Stimulated activated CD4-positive, alpha-beta T cell treated with anti-CD3 and anti-CD28 coated beads, Interleukin-15, amount 100 ng/mL, for 24 hours (primary cell): ENCODE measurements around the gene PTGFR.

Experiments used
- DNase-seq: peaks from one replicate; pipeline ENCODE4 v3.0.0-alpha.2; 2020

PTGFR gene, protein sequence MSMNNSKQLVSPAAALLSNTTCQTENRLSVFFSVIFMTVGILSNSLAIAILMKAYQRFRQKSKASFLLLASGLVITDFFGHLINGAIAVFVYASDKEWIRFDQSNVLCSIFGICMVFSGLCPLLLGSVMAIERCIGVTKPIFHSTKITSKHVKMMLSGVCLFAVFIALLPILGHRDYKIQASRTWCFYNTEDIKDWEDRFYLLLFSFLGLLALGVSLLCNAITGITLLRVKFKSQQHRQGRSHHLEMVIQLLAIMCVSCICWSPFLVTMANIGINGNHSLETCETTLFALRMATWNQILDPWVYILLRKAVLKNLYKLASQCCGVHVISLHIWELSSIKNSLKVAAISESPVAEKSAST

DNA sequence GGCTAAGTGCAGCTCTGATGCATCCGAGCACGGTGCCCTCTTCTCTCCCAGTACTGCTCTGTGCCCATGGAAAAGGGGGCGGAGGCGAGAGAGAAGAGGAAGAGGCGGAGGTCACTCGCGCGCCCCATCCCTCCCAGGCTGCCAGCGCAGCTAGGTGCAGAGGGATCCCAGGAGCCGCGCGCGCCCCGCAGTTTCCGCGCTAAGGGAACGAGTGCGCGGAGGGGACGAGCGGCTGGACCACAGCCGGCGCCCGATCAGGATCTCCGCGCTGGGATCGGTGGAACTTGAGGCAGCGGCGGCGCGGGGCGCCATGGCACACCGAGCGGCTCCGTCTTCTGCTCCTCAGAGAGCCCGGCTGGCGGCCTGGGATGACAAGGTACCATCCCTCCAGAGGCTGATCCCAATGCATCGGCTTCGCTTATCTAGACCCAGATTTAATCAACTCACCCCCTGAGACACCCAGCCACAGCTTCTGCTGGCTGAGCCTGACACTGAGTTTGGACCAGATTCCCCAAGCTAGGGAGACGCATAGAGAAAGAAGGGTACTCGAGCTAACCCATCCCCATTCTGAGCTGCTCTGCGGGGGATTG is at the start of gene PTGFR:
Gene PTGFR (plus strand): TSS at position 114 of the 590 bp plus-strand sequence. CDS start 1,770 bp downstream, outside the sequence.
- peak; percentile 1 for DNase-seq

GRCh38 chr1:78441921-78442320 is 48.9 kb upstream of the PTGFR start:
- no peak for DNase-seq

- DNase-seq, result no peak
These were observed 43.7 kb upstream of the PTGFR start for GRCh38 chr1:78447086-78447485.

GRCh38 chr1:78464449-78464891 is 26.3 kb upstream of the PTGFR start:
- no peak for DNase-seq

DNA sequence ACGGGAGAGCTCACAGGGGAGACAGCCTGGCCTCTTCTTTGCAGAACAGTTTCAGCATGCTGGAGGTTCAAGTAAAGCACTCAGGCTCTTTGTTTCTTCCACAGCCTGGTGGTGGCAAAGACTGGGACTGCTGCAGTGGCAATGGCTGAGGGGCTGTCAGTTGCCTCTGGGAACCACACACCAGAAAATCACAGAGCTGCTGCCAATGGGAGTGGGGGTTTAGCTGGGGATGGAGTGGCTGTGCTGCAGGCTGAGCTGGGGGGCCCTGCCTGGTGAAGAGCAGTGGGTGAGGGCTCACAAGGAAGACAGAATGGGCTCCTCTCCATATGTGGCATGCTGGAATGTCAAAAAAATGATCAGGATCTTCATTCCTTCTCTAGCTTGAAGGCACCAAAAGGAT is 25.6 kb upstream of the PTGFR start:
- DNase-seq, result no peak

DNA sequence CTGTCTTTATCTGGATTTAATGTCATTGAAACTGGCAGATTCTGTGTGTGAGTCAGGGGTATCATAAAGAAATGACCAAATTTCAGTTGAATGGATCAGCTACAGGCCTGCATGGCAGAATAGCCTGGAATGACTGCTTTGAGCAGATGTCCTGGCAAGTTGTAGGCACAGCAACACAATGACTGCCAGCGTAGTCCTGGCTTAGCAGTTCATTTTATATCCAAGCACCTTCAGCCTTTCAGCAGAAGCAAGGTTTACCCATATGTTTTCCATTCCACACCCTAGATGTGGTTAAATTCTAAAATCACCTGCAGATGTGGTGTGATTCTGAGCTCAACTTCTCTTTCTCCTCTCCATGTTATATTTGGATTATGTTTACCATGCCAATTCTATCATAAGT is 22.3 kb upstream of the PTGFR start:
- no peak for DNase-seq

- no peak for DNase-seq
These were observed 21.2 kb upstream of the PTGFR start for GRCh38 chr1:78469576-78469975.

DNA sequence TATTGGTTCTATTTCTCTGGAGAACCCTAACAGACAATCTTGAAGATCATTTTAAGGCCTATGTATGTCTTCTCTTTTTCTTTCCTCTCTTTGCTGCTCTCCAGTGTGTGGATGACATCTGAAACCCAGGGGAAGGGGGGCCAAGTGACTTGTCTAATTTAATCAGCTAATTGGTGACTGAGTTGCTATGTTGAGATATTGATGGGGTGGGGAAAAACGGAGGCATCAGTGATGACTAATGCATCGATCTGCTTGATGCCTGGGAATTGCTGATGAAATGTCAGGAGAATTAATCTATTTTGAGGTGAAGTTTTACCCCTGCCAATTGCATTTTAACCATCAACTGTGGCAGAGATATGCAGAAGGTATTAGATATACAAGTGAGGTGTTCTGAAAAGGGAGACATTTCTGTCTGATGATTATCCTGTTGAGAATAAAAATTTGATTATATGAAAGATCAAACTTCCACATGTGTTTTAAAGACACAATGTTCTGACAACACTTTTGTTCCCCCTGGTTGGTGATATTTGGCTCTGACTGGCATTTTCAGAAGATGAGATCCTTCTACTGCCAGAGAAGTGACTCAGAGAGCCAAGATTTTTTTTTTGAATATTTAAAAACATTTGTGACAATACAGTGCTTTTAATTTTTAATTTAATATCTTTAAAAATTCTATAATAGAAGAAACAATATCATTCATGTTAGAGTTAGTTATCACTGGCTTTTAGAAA is 18.7 kb upstream of the PTGFR start:
- no peak for DNase-seq

DNA sequence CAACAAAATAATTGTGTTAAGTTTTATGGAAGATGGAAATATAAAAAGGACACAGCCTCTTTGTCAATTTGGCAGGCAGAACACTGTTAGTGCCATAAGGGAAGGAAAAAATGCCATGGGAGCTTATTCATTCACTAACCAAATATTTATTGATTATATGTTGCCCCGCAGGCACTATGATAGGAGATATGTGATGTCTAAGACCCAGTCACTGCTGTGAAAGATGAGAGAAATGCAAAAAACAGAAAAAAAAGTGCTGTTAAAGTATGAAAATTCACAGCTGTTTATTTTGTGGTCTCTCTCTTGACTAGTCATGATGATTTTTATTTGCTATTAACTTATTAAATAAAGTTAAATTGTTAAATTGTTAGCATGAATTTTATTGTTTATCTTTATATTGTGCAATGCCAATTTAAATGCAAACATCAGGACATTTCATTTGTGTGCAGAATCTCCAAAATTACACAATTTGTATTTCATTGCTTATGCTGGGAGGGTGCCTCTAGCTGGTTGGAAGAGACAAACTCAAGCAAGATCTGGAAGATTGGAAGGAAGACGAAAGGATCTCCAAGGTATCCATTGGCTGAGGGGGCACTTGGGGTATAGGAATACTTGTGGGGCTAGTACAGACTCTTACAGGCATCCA is 17.8 kb upstream of the PTGFR start:
- no peak for DNase-seq

DNA sequence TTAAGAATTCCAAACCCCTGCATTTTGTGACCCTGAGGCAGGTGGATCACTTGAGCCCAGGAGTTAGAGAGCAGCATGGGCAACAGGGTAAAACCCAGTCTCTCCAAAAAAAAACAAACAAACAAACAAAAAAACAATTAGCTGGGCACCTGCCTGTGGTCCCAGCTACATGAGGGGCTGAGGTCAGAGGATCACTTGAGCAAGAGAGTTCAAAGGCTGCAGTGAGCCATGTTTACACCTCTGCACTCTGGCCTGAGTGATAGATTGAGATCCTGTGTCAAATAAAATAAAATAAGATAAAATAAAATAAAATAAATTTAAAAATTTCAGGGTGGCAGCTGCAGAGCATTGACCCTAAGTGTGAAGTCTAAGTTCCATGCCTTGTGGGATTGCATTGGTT is 16.7 kb upstream of the PTGFR start:
- no peak for DNase-seq

DNA sequence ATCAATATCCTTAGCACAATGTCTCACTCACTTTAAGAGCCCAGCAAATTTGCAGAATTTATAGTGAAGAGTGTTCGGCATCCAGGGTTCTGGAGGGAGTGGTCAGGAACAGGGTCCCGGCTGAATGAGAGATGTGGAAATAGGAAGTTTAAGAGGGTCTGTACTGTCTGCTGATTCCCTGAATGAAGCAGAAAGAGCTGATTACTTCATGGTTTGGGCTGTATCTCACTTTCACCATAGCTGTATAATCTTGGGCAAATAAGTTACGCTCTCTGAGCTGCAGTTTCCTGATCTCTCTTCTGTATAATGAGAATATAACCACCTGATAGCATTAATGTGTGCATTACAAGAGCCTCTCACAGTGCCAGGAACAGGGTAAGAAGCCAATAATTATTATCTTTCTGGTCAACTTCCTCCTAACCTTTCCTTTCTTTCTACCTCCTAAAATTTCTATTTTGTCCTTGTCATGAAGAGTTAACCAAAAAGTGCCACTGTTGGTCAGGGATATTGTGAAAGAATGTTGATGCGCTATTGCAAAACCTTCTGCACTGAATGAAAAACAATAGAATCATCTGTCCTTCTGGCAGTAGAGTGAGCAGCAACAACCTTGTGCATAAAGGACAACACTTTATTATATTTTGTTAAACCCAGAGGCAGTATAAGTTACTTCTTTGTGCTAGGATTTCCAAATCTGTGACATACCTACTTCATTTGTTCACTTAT is 14.7 kb upstream of the PTGFR start:
- no peak for DNase-seq

DNA sequence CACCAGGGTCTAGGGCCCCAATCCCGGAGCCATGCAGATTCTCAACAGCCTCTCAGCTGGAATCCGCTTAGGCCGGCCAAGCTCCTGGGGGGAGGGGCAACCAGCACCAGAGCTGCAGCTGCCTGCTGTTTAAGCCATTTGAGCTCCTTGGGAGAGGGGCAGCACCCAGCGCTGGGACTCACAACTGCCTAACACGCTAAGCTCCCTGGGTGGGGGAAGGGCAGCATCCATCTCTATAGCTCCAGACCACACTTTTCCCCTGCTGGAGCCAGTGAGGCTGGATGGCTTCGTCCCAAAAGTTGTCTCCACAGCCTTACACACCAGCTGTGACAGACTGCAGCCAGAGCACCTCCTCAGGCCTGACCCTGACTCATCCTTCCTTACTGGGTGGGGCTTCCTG is 6.9 kb upstream of the PTGFR start:
- no peak for DNase-seq

GRCh38 chr1:78491451-78492071 is 787 bp downstream of the PTGFR start:
- no peak for DNase-seq

DNA sequence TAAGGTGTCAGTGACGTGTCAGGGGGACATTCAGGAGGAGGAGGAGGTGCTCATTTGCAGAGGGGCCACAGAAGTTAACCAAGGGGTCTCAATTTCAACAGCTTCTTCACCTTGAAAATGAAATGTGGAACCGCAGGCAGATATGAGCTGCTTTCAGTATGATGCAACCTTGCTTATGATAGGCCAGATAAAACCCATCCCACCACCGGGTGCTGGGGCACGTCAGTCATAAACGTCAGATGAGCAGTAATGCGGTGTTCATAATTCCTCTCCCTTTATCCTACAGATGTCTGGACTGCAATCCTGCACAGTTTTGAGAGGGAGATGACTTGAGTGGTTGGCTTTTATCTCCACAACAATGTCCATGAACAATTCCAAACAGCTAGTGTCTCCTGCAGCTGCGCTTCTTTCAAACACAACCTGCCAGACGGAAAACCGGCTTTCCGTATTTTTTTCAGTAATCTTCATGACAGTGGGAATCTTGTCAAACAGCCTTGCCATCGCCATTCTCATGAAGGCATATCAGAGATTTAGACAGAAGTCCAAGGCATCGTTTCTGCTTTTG is 1.7 kb downstream of the PTGFR start:
- DNase-seq, result no peak

GRCh38 chr1:78493451-78493850 is 2.7 kb downstream of the PTGFR start:
- no peak for DNase-seq

- DNase-seq, result no peak
These were observed 6.4 kb downstream of the PTGFR start for GRCh38 chr1:78497201-78497600.

GRCh38 chr1:78500529-78500928 is 9.8 kb downstream of the PTGFR start:
- no peak for DNase-seq

- DNase-seq, result no peak
These were observed 10.4 kb downstream of the PTGFR start for GRCh38 chr1:78501203-78501602.

GRCh38 chr1:78511334-78511733 is 20.6 kb downstream of the PTGFR start:
- no peak for DNase-seq

DNA sequence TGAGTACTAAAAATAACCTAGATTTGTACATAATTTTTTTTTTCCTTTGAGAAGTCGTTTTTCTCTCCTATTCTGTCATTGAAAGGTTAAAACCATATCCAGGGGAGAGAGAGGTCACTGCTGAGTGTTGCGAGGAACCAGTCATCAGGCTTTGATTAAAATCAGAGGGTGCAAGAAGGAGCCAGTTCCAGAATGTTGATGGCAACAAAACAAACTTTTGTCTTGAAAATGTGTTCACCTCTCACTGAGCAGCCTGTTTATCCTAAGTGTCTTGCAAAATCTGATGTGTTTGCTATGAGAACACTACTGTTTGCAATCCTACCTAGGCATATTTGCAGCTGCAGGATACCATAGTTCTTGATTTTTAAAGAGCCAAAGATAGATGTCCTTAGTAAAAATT is 25.9 kb downstream of the PTGFR start:
- DNase-seq, result no peak

GRCh38 chr1:78519446-78519845 is 28.7 kb downstream of the PTGFR start:
- no peak for DNase-seq

- DNase-seq, result no peak
These were observed 29.4 kb downstream of the PTGFR start for GRCh38 chr1:78520216-78520615.
